ENCODE results near the gene SIL1. TPM values are rescaled to one million over a fixed set of nuclear protein-coding genes. Genes with fewer than 3 reads are reported as not detected.
A peak's percentile ranks its signal among the peaks of the same experiment; 100 is the strongest.

Gene SIL1
- total and polyA plus RNA-seq, 2 of the 8 experiments (the other 6 are each of a cell fraction or from before 2014, with no cell fraction given): 8.3 to 12.8 TPM

GRCh38 chr5:139182528-139183296, 15.5 kb downstream of the SIL1 start:
- no peak overlapping the region for H3K56ac ChIP-seq (replicated peaks; ENCODE audit: insufficient read length, low read depth, low read length)
- no peak overlapping the region for H4K91ac ChIP-seq (replicated peaks; ENCODE audit: insufficient read length, low read length)
- no peak overlapping the region for H3K18ac ChIP-seq (ENCODE audit: extremely low read depth, low read length)
- no peaks in the 10 kb centered on the region for H3K9me3 ChIP-seq (ENCODE audit: insufficient read depth in 2 of 2, low read depth in 1 of 2, low read length in 1 of 2)
- 0 out of 2 replicates have a peak overlapping the region, but pooled peaks have one; percentile 5 for H2BK15ac ChIP-seq (ENCODE audit: low read length)
- H3K27ac ChIP-seq (ENCODE audit: low read depth, low read length): no peak overlapping the region
- ChIA-PET POLR2A (ENCODE audit: partially characterized antibody) (no interaction called here), CTCF (ENCODE audit: partially characterized antibody) (interaction anchor here (1.0 kb wide), 1 partner anchor 9 kb away, joined by 3 read pairs; no protein-coding TSS in a partner anchor)
- no peak overlapping the region for H2BK20ac ChIP-seq (ENCODE audit: low read length)
- no peaks in the 10 kb centered on the region for H4K20me1 ChIP-seq (replicated peaks in 1 of 2; ENCODE audit: control insufficient read depth in 1 of 2, insufficient read depth in 2 of 2, low read length in 2 of 2)
- no peak overlapping the region for H2AK5ac ChIP-seq (ENCODE audit: low read depth, low read length)
- no peak overlapping the region for H3K9ac ChIP-seq (replicated peaks in 1 of 4; ENCODE audit: extremely low read depth in 1 of 4, low read depth in 3 of 4, low read length in 3 of 4)
- H3K14ac ChIP-seq (ENCODE audit: insufficient read length): no peak overlapping the region
- no peak overlapping the region for H2BK5ac ChIP-seq (ENCODE audit: low read depth, low read length)
- H4K8ac ChIP-seq (ENCODE audit: extremely low read depth, insufficient read depth, low read length): no peak overlapping the region
- no peak overlapping the region for H3K4ac ChIP-seq (replicated peaks; ENCODE audit: insufficient read length, low read depth, low read length)
- DNase-seq (ENCODE audit: low read depth in 1 of 2, low spot score in 2 of 2) (no peak), FAIRE-seq (no peak)
- no peaks in the 10 kb centered on the region; a peak in 1 of 7 replicates for H3K4me1 ChIP-seq (replicated peaks in 1 of 4; ENCODE audit: control insufficient read depth in 3 of 4, insufficient read depth in 4 of 4, low read length in 3 of 4)
- no peak overlapping the region for H3K23ac ChIP-seq (ENCODE audit: insufficient read length)
- H2BK12ac ChIP-seq (ENCODE audit: low read depth, low read length): no peak overlapping the region
- H3K23me2 ChIP-seq (ENCODE audit: low read depth, low read length): no peaks in the 10 kb centered on the region
- H2AFZ ChIP-seq (ENCODE audit: low read length): no peak overlapping the region
- no peaks in the 10 kb centered on the region; the same call in 1 of the 2 replicates for H3K79me1 ChIP-seq (ENCODE audit: low read depth, low read length)
- H3K79me2 ChIP-seq (ENCODE audit: control insufficient read depth in 1 of 2, insufficient read depth in 2 of 2, low read length in 2 of 2): no peaks in the 10 kb centered on the region
- H3K4me2 ChIP-seq (ENCODE audit: insufficient read depth in 1 of 2, low read depth in 2 of 2, low read length in 2 of 2): no peak overlapping the region
- H2BK120ac ChIP-seq (replicated peaks; ENCODE audit: low read depth, low read length): no peak overlapping the region
- no peaks in the 10 kb centered on the region for H3K36me3 ChIP-seq (ENCODE audit: control insufficient read depth in 2 of 4, insufficient read depth in 4 of 4, low read length in 3 of 4)
- WGBS, 2 experiments (ENCODE audit: extremely low coverage in 1 of 2, insufficient coverage in 1 of 2, insufficient read length in 1 of 2, insufficient replicate concordance in 2 of 2, low coverage in 1 of 2, low lambda C conversion rate in 2 of 2, missing lambda C conversion rate in 1 of 2): 88% methylated on average over 4 of the region's 4 CpGs; no CpG with 5 or more reads in 1 of the 2 experiments
- no peaks in the 10 kb centered on the region for H3K27me3 ChIP-seq (replicated peaks in 1 of 4; ENCODE audit: control insufficient read depth in 3 of 4, extremely low read depth in 1 of 4, insufficient read depth in 3 of 4, low read length in 3 of 4)
- no peak overlapping the region for H3K4me3 ChIP-seq (ENCODE audit: extremely low read depth in 1 of 4, insufficient read depth in 2 of 4, low read depth in 3 of 4, low read length in 4 of 4)
- no peak overlapping the region for H4K5ac ChIP-seq (ENCODE audit: insufficient read length, low read depth, low read length)
- no peak for TF ChIP-seq HDAC2 (IDR thresholded peaks at IDR 0.05; ENCODE audit: borderline replicate concordance in 1 of 2, low read depth in 2 of 2, low read length in 2 of 2)
- TF ChIP-seq KDM5A (IDR thresholded peaks at IDR 0.05; ENCODE audit: low read length): no peak
- TF ChIP-seq RXRA (IDR thresholded peaks at IDR 0.05; ENCODE audit: insufficient read depth, low read depth, low read length): no peak
- TF ChIP-seq SIN3A (conservative IDR thresholded peaks at IDR 0.05 in 1 of 2, IDR thresholded peaks at IDR 0.05 in 1 of 2; ENCODE audit: low read depth in 1 of 2, low read length in 2 of 2): no peak
- TF ChIP-seq BCL11A (IDR thresholded peaks at IDR 0.05; ENCODE audit: low read depth in 2 of 2, low read length in 2 of 2): no peak
- no peak for TF ChIP-seq JUN (IDR thresholded peaks at IDR 0.05; ENCODE audit: low read depth, low read length)
- TF ChIP-seq KDM1A (IDR thresholded peaks at IDR 0.05; ENCODE audit: borderline replicate concordance, low read length): no peak
- no peak for TF ChIP-seq EP300 (IDR thresholded peaks at IDR 0.05; ENCODE audit: borderline replicate concordance in 1 of 2, low read depth in 2 of 2, low read length in 2 of 2)
- TF ChIP-seq RAD21 (IDR thresholded peaks at IDR 0.05 in 1 of 2, conservative IDR thresholded peaks at IDR 0.05 in 1 of 2; ENCODE audit: low read depth in 2 of 2, low read length in 2 of 2): no peak
- TF ChIP-seq CEBPB (IDR thresholded peaks at IDR 0.05; ENCODE audit: low read depth, low read length): no peak
- TF ChIP-seq GABPA (IDR thresholded peaks at IDR 0.05; ENCODE audit: borderline replicate concordance, insufficient read depth, low read length): no peak
